Fibroblast of skin of right quadriceps (primary cell): Measurements from ENCODE around the gene FUT7.
"Not testable (repeated sequence)": the region's sequence is repeated elsewhere in the genome, so short reads cannot be mapped to it uniquely, and the experiment has no call there.

Source experiments
- DNase-seq: peaks from one replicate; pipeline ENCODE4 v3.0.0-alpha.2; 2013

Gene FUT7

GRCh38 chr9:137048655-137049543 lies 17.0 kb upstream of the FUT7 start:
- no peak for DNase-seq

- peak; percentile 54 for DNase-seq
Measured at GRCh38 chr9:137046088-137046787, 14.3 kb upstream of the FUT7 start, which contains the start of gene NPDC1. NPDC1 (minus strand) TSS chr9:137046177; CDS start chr9:137045989, 188 bp downstream.

GRCh38 chr9:137045294-137046087 lies 13.6 kb upstream of the FUT7 start:
- peak; percentile 21 for DNase-seq

- DNase-seq: no peak
Measured at GRCh38 chr9:137044502-137045177, 12.8 kb upstream of the FUT7 start.

- no peak for DNase-seq
Measured at GRCh38 chr9:137044037-137044436, 12.1 kb upstream of the FUT7 start.

- no peak for DNase-seq
Measured at GRCh38 chr9:137042751-137043727, 11.2 kb upstream of the FUT7 start.

- DNase-seq: no peak
Measured at GRCh38 chr9:137041124-137041523, 9.2 kb upstream of the FUT7 start.

- DNase-seq: no peak
Measured at GRCh38 chr9:137040568-137040967, 8.7 kb upstream of the FUT7 start.

- DNase-seq: no peak
Measured at GRCh38 chr9:137039611-137040366, 7.9 kb upstream of the FUT7 start.

GRCh38 chr9:137038916-137039315 lies 7.0 kb upstream of the FUT7 start:
- no peak for DNase-seq

GRCh38 chr9:137037483-137037882 lies 5.6 kb upstream of the FUT7 start:
- no peak for DNase-seq

GRCh38 chr9:137037035-137037434 lies 5.1 kb upstream of the FUT7 start:
- no peak for DNase-seq

- no peak for DNase-seq
Measured at GRCh38 chr9:137035937-137036336, 4.0 kb upstream of the FUT7 start.

GRCh38 chr9:137035507-137035834 lies 3.6 kb upstream of the FUT7 start:
- DNase-seq: no peak

- DNase-seq: peak; percentile 62
Measured at GRCh38 chr9:137034709-137035506, 3.0 kb upstream of the FUT7 start.

GRCh38 chr9:137034039-137034708 lies 2.3 kb upstream of the FUT7 start:
- no peak for DNase-seq

- DNase-seq: not testable (repeated sequence)
Measured at GRCh38 chr9:137033481-137033880, 1.6 kb upstream of the FUT7 start.

GRCh38 chr9:137032858-137033257 lies 970 bp upstream of the FUT7 start:
- no peak for DNase-seq
